Epithelial cell of esophagus (primary cell): ENCODE data around the gene LYZL6.

Source experiments
- DNase-seq: peaks from one replicate; pipeline ENCODE4 v3.0.0; 2010; ENCODE audit warnings: low read depth
- H3K4me3 ChIP-seq: 2 replicates; pipeline ENCODE4 v1.5.1; 2011; ENCODE audit warnings: mild to moderate bottlenecking, low read length, control low read depth
- TF ChIP-seq, protein P1 (sequence below): IDR thresholded peaks from 2 replicates; pipeline ENCODE4 v1.5.1; 2011; ENCODE audit warnings: low read depth, mild to moderate bottlenecking, low read length, control low read depth, inconsistent platforms; ENCODE audit not compliant: insufficient read depth; ENCODE audit errors: missing control alignments

The LYZL6 gene

DNA sequence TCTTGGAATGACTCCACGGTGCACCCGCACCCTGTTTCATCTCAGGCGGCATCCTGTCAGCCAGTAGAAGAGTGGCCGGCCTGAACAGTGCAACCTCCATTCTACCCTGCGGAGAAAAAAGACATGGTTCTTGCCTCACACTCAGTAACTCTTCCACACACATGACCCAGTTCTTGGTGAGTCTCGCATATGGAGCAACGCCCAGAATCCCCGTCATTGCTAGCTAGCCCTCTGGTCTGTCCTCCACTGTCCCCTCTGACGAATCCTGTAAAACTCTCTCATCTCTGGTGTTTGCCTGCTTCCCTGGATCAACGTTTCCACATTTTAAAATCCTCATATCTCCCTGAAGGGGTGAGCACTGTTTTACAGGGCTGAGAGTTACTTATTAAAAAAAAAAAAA lies 8.8 kb downstream of the LYZL6 start:
- TF ChIP-seq, protein P1, sequence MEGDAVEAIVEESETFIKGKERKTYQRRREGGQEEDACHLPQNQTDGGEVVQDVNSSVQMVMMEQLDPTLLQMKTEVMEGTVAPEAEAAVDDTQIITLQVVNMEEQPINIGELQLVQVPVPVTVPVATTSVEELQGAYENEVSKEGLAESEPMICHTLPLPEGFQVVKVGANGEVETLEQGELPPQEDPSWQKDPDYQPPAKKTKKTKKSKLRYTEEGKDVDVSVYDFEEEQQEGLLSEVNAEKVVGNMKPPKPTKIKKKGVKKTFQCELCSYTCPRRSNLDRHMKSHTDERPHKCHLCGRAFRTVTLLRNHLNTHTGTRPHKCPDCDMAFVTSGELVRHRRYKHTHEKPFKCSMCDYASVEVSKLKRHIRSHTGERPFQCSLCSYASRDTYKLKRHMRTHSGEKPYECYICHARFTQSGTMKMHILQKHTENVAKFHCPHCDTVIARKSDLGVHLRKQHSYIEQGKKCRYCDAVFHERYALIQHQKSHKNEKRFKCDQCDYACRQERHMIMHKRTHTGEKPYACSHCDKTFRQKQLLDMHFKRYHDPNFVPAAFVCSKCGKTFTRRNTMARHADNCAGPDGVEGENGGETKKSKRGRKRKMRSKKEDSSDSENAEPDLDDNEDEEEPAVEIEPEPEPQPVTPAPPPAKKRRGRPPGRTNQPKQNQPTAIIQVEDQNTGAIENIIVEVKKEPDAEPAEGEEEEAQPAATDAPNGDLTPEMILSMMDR, result no peak
- no peak for DNase-seq
- no peak overlapping the region for H3K4me3 ChIP-seq

DNA sequence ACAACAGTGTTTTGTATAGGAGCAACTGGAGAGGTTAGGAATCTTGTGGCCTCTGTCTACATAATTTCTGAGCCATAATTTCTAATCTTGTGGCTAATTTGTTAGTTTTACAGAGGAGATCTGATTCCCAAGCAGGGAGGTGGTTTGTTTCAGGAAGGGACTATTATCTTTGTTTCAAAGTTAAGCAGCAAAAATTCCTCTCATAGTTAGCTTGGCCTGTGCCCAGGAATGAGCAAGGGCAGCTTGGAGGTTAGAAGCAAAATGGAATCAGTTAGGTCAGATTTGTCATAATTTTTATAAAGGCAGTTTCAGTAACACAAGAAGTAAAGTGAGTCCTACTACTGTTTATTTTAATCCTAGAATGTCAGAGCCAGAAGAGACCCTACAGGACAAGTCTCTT lies 10.9 kb downstream of the LYZL6 start:
- H3K4me3 ChIP-seq, result no peak overlapping the region
- TF ChIP-seq, protein P1, result no peak
- no peak for DNase-seq

DNA sequence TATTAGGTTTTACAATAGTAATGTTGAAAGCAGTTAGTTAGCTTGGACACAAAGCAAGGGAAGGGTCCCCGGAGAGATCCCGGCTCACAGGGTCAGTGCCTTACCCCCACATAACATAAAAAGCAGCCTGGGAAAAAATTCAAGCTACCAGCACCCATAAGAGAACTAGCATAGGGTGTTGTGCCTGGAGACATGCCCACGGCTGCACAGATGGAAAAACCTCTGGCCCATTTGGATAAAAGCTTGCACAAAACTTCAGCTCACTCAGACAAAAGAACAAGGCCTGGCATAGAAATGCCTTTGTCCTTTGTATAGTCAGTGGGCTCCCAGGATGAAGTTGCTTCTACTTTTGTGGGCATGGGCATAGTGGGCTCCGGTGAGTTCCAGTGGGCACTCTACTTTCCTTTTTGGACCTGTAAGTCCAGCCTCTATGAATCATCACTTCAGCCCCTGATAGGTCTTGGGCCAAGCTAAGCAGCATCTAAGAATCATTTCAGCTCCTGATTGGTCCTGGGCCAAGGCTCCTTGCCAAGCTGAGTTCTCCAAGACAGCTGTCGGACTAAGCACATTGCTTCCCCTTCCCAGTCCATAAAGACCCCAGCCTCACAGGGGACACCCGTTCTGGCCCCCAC lies 11.6 kb downstream of the LYZL6 start:
- H3K4me3 ChIP-seq, result no peak overlapping the region
- DNase-seq, result peak; percentile 5
- TF ChIP-seq, protein P1, result no peak

DNA sequence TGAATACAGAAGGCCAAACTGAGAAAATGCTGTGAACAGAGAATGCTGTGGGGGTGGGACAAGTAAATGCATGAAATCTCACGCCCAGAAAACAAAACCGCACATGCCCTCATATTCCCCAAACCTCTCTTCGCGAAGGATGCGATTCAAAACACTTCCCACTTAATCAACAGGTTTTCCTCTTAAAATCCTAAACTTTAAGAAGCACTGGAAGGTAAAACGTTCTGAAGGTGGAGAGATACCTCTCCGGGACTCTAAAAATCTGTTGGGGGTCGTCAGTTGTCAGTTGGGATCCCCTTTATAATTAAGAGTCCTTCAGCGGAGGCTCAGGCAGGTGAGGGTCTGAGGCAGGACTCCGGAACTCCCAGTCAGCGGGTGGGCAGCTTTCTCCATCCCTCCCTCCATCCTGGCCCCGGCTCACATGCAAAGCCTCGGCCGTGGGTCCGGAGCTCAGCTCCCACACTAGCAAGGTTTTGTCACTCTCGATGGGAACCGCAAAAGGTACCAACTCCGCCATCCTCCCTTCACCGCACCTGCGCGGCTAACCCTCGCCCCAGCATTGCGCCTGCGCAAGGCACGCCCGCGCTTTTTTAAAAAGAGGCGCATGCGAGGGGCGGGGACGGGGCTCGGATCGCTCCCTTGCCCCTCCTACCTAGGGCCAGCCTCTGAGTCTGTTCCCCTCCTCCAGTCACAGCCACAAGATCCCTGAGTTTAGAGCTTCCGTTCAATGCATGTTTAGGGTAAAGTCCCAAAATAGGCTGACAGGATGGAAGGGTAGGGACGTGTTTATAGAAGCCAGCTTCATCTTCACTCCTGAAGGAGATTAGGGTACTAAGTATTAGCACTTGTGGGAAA lies 13.1 kb downstream of the LYZL6 start, which contains the start of gene RDM1:
Gene RDM1, minus strand, starts transcription at position 563 of the 855 bp plus-strand sequence. Its CDS starts 46 bp downstream, at position 517.
- peak; percentile 68 for DNase-seq
- H3K4me3 ChIP-seq, result peak within 1 kb of the TSS; percentile 56
- TF ChIP-seq, protein P1, result no peak

DNA sequence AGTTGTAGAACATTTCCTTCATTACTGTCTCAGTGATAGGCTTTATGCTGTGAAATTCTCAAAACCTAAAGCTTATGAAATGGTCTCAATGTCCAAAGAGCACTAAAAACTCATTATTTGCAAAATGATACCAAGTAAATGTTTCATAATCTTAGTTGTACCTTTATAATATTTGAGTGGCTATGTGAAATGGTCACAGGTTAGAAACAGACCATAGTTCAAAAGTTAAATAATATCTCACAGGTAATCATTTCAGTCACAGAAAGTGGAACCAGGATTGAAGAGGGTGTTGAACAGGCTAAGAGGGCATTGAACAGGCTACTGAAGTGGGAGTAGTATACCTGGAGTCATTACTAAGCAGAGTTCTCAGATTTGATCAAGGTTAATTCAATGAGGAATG lies 15.8 kb downstream of the LYZL6 start:
- no peak for DNase-seq
- TF ChIP-seq, protein P1, result no peak
- no peak overlapping the region for H3K4me3 ChIP-seq

DNA sequence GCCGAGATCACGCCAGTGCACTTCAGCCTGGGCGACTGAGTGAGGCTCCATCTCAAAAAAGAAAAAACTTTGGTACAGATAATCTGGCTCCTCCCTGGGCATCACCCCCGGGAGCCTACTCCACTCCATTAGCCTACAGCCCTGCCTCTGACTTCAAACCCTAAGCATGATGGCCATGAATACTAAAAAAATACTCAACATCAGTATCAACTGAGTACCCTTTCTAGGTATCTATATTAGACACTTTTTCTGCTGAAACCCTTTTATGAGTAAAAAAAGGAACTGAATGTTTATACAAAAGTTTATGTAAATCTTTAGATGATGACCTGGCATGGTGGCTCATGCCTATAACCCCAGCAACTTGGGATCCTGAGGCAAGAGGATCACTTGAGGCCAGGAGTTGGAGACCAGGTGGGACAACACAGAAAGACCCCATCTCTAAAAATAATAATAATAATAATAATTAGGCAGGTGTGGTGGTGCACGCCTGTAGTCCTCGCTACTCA lies 19.9 kb downstream of the LYZL6 start:
- H3K4me3 ChIP-seq, result no peak overlapping the region

More for the DNA sequence above, 19.9 kb downstream of the LYZL6 start:
- TF ChIP-seq, protein P1, result no peak
- no peak for DNase-seq
